ENCODE data around the gene ARMC7.
"Not testable (repeated sequence)": the region's sequence is repeated elsewhere in the genome, so short reads cannot be mapped to it uniquely, and the experiment has no call there.

Gene ARMC7

GRCh38 chr17:75130632-75131277, 21.0 kb downstream of the ARMC7 start:
- peak; percentile 19 for DNase-seq

- DNase-seq: peak; percentile 40
These were observed 21.7 kb downstream of the ARMC7 start, which contains the start of gene NT5C for GRCh38 chr17:75131278-75132017. TSS of gene NT5C (minus strand) at chr17:75131742. CDS start at chr17:75131707, 35 bp downstream.

- not testable (repeated sequence) for DNase-seq
These were observed 22.5 kb downstream of the ARMC7 start for GRCh38 chr17:75132018-75133000.

DNA sequence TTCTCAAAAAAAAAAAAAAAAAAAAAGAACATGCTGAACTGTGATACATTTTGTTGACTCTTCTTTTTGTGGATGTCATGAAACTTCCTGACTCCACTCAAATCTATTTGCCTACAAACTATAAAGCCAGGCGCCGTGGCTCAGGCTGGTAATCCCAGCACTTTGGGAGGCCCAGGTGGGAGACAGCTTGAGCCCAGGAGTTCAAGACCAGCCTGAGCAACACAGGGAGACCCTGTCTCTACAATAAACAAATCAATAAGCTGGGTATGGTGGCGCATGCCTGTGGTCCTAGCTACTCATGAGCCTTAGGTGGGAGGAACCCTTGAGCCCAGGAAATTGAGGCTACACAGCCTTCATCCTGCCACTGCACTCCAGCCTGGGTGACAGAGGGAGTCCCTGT, 23.2 kb downstream of the ARMC7 start:
- DNase-seq: no peak

GRCh38 chr17:75133607-75134347, 24.0 kb downstream of the ARMC7 start:
- not testable (repeated sequence) for DNase-seq

DNA sequence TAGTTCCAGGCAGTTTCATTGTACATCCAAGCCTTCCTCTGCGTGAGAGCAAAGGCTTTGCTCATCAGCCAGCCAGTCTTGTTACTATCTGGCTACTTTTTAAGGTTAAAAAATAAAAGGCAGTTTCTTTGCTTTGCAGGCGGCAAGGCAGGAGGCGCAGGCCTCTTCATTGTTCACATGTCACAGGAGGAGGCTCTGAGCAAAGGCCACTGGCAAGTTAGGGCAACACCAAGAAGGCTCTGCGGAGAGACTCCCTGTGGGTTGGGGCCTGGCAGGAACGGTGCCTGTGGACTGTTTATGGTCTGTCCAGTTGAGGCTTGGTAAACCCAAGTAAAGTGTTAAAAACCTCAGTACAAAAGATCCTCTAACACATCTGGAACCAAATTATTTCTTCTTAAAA, 25.7 kb downstream of the ARMC7 start:
- no peak for DNase-seq

DNA sequence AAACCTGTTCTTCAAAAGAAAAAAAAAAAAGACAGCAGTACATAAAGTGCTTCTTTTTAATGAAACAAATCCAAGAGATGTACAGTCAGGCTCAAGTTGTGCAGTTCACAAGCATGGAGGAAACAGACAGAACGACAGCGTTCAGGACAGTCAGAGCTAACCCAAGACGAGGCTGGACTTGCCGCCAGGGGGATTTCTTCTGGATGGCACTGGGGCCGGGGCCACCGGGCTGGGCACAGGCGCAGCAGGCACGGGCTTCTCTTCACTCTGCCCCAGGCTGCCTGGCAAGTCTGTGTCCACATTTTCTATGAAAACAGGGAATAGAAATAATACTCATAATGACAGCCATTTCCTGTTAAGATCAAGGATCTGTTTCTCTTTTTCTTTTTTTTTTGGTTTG, 26.2 kb downstream of the ARMC7 start:
- no peak for DNase-seq

DNA sequence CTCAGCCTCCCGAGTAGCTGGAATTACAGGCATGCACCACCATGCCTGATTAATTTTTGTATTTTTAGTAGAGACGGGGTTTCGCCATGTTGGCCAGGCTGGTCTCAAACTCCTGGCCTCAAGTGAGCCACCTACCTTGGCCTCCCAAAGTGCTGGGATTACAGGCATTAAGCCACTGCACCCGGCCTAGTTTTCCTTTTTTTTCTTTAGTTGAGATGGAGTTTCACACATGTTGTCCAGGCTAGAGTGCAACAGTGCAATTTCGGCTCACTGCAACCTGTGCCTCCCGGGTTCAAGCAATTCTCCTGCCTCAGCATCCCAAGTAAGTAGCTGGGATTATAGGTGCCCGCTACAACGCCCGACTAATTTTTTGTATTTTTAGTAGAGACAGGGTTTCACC, 28.0 kb downstream of the ARMC7 start:
- not testable (repeated sequence) for DNase-seq

- no peak for DNase-seq
These were observed 28.8 kb downstream of the ARMC7 start for GRCh38 chr17:75138519-75138918.

- no peak for DNase-seq
These were observed 32.6 kb downstream of the ARMC7 start for GRCh38 chr17:75142236-75142971.

- DNase-seq: no peak
These were observed 35.2 kb downstream of the ARMC7 start for GRCh38 chr17:75144816-75145512.

DNA sequence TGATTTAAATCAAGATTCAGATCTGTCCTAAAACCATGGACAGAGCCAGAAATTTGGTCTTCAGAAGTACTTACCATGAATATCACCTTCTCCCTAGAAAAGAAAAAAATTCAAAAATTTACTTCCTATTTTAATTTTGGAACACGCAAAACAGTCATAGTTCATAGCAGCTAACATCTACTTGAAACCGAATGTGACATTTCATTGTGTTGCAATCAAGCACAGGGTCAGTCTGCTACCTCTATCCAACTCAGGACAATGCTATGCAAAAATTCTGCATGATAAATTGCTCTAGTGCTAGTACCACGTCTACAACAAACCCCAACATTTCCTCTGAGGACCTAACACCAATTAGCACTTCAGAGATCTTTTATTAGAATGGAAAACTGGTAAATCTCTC, 36.8 kb downstream of the ARMC7 start:
- DNase-seq: no peak

DNA sequence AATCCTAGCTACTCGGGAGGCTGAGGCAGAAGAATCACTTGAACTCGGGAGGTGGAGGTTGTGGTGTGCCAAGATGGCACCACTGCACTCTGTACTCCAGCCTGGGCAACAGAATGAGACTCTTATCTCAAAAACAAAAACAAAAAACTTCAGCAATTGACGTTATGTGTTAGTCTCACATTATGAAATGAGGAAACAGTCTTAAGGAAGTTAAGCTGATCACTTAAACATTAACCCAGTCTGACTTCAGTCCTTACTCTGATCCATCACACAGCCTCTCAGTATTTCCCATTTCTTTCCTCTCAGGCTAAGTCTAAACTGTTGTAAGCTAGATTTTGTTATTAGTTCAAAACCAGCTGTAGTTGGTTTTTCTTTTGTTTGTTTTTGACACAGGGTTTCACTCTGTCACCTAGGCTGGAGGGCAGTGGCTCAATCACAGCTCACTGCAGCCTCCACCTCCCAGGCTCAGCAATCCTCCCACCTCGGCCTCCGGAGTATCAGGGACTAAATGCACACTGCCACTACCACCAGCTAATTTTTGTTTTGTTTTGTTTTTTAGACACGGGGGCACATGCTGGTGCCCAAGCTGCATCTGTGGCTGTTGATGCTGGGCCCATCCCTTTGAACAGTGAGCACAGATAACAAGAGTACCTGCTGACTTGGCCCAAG, 38.2 kb downstream of the ARMC7 start:
- DNase-seq: no peak

DNA sequence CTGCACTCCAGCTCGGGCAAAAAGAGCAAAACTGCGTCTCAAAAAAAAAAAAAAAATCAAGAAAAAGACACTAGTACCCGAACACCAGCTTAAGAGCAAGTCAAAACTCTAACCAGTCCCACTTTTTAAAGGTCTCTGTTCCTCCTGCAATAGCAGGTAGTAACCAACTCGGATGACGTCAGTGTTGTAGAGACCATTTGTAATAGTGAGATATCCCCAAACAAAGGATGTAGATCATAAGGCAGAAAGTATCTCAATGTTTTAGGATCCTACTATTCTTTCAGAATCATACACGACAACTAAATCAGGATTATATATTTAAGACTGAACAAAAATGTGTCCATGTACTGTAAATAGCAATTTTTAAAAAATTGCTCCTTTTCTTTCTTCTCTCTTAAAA, 42.2 kb downstream of the ARMC7 start:
- DNase-seq: no peak

GRCh38 chr17:75152523-75152921, 42.8 kb downstream of the ARMC7 start:
- no peak for DNase-seq

GRCh38 chr17:75152922-75153779, 43.4 kb downstream of the ARMC7 start:
- DNase-seq: no peak

DNA sequence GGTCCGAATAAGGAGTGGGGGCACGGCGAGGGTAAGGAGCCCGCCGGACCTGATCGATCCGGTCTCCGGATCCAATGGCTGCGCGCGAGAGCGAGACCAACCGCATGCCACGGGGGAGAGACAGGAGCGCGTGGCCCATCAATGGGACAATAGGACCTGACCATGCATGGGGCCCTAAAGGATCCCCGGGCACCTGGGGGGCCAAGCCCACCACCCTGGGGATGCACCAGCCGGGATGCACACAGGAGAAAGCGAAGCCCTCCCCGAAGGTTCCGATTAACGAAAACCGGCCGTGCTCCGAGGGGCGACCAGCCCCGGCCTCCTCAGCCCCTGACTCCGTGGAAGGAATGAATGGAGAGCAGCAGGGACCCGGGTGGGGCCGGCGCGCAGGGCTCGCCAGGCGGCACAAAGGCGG, 44.0 kb downstream of the ARMC7 start:
- DNase-seq: no peak

GRCh38 chr17:75154195-75155106, 44.7 kb downstream of the ARMC7 start, which contains the start of gene JPT1:
TSS of gene JPT1 (minus strand) at chr17:75154512. CDS start at chr17:75154397, 115 bp downstream.
- peak; percentile 95 for DNase-seq
